ENCODE measurements around the gene RAI14. TPM values are rescaled to one million over a fixed set of nuclear protein-coding genes. Genes with fewer than 3 reads are reported as not detected.

RAI14 gene
- total RNA-seq, 4 donors from 2014 or later = 45.8 to 143 (median 80.5) TPM

DNA sequence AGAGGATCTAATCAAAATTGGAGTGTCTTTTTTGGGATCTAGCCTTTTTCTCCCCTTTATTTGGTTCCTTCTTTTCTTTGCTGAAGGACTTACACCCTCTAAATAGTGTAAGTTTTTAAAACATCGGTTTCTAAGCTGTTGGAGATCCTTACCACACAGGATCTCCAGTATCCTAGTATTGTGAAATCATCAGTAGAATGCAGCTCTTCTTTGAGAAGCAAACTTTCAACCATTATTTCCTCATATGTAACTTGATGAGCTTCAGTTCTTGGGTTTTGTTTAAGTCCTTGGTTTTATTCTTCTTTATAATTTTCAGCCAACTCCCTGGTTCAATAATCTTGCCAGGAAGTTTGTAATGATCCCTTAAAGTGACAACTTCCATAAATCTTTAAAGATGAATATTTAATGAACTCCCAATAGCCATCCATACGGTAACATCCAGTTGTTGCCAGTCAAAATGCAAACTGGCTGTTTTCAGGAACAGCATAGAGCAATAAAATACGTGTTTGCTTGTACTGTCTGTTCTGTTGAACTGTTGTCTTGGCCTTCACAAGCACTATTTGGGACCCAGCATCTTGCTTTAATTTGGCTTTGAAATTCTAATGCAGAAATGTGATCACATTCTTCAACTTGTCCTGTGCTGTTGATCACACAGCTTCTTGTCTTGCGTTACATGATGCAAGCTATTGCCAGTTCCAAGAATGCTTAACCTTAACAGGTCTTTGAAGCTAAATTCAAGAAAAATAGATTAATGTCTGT, 148.0 kb downstream of the RAI14 start:
- no peaks in the 10 kb centered on the region for H3K27me3 ChIP-seq
- no peak overlapping the region for H3K27ac ChIP-seq
- H3K9me3 ChIP-seq = no peaks in the 10 kb centered on the region
- ATAC-seq = no peak
- TF ChIP-seq CTCF (IDR thresholded peaks at IDR 0.05) = no peak
- no peak for TF ChIP-seq POLR2A (IDR thresholded peaks at IDR 0.05)
- no peak for TF ChIP-seq EP300 (IDR thresholded peaks at IDR 0.05)
- no peak for TF ChIP-seq POLR2AphosphoS5 (IDR thresholded peaks at IDR 0.05)
- H3K4me3 ChIP-seq = no peak overlapping the region
- 82 to 87% methylated on average over 4 of the region's 4 CpGs for WGBS, 2 donors (ENCODE audit: low coverage in 1 of 2)
- H3K4me1 ChIP-seq = no peaks in the 10 kb centered on the region
- peaks cover 0 to 60% of the 10 kb centered on the region in 2 donors for H3K36me3 ChIP-seq

DNA sequence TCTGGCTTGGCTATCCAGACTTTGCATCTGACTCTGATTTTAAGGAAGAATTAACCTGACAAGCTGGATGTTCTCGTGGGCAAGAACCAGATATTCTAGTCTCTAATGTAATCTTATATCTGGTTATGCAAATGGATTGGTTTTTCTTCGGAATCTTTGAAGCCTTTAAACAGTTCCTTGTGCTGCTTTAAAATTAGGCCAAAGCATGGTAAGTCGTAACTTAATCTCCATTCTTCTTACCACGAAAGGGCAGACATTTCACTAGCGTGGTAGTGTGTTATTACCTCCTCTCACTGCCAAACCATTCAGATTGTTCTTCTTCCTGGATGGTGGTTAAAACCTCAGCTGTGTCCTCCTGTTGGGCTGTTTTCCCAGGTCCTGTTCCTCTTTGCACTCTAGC, 148.8 kb downstream of the RAI14 start:
- 90 to 94% methylated on average over 5 of the region's 5 CpGs for WGBS, 2 donors (ENCODE audit: low coverage in 1 of 2)
- Histone ChIP-seq H3K4me1 (no peaks in the 10 kb centered on the region), H3K9me3 (no peaks in the 10 kb centered on the region), H3K36me3 (peaks cover 0 to 58% of the 10 kb centered on the region in 2 donors), H3K27me3 (no peaks in the 10 kb centered on the region), H3K27ac (no peak overlapping the region), H3K4me3 (no peak overlapping the region)
- no peak for ATAC-seq
- TF ChIP-seq EP300 (IDR thresholded peaks at IDR 0.05) = no peak
- no peak for TF ChIP-seq CTCF (IDR thresholded peaks at IDR 0.05)
- no peak for TF ChIP-seq POLR2A (IDR thresholded peaks at IDR 0.05)
- no peak for TF ChIP-seq POLR2AphosphoS5 (IDR thresholded peaks at IDR 0.05)

DNA sequence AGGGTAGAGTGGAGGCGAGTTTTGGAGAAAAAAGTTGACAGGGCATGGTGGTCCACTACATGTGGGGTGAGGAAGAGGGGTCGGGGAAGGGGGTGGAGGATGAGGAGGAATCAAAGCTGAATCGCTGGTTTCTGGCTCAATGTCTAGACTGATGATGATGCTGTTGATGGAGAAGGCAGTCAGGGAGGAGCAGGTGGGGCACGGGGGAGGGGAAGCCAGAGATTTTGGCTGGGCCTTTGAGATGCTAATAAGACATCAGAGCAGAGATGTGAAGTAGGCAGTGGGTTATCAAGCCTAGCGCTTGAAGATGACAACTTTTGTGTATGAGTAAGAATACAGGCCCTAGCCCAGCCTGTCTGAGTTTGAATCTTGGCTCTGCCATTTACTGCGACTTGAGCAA, 150.4 kb downstream of the RAI14 start:
- Histone ChIP-seq H3K27me3 (no peaks in the 10 kb centered on the region), H3K9me3 (no peaks in the 10 kb centered on the region), H3K4me3 (no peak overlapping the region), H3K4me1 (no peaks in the 10 kb centered on the region), H3K27ac (no peak overlapping the region), H3K36me3 (peaks cover 0 to 41% of the 10 kb centered on the region in 2 donors)
- no peak for ATAC-seq
- TF ChIP-seq POLR2AphosphoS5 (IDR thresholded peaks at IDR 0.05) (no peak), EP300 (IDR thresholded peaks at IDR 0.05) (no peak), POLR2A (IDR thresholded peaks at IDR 0.05) (no peak), CTCF (IDR thresholded peaks at IDR 0.05) (no peak)
- WGBS, 2 donors (ENCODE audit: low coverage in 1 of 2) = 93 to 96% methylated on average over 3 to 6 of the region's 6 CpGs

DNA sequence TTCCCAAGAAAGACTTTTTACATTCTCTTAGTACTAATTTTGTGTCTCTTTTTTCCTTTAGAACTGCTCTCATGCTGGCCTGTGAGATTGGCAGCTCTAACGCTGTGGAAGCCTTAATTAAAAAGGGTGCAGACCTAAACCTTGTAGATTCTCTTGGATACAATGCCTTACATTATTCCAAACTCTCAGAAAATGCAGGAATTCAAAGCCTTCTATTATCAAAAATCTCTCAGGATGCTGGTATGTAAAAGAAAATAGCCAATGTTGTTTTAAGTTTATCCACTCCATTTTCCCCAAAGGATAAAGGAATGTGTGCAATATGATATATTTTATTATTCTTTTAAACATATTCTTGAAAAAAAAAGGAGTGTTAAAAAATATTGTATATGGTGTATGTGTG, 155.6 kb downstream of the RAI14 start:
- no peak for TF ChIP-seq POLR2A (IDR thresholded peaks at IDR 0.05)
- no peak for TF ChIP-seq CTCF (IDR thresholded peaks at IDR 0.05)
- no peak for TF ChIP-seq POLR2AphosphoS5 (IDR thresholded peaks at IDR 0.05)
- H3K9me3 ChIP-seq = no peaks in the 10 kb centered on the region
- H3K27me3 ChIP-seq = no peaks in the 10 kb centered on the region
- no peak overlapping the region for H3K27ac ChIP-seq
- no peak overlapping the region for H3K4me3 ChIP-seq
- no peaks in the 10 kb centered on the region for H3K4me1 ChIP-seq
- 50 to 87% methylated on average over 1 of the region's 1 CpG for WGBS, 2 donors (ENCODE audit: low coverage in 1 of 2)
- peaks cover 2 to 28% of the 10 kb centered on the region in 2 donors for H3K36me3 ChIP-seq
- no peak for ATAC-seq

DNA sequence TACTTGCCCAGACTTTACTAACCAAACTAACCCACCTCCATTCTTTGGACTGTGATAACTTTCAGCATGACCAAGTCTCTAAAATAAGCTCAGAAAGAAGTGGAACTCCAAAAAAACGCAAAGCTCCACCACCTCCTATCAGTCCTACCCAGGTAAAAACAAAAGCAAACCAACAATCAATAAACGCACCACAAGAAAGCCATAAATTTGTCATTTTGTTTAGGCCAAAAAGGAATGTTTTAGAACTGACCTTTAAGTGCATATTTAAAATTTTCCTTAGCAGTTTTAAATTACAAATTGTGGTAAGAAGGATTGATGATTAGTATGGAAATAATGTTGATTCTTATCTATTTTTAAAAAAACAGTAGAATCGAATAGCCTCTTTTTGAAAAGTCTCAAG, 157.4 kb downstream of the RAI14 start:
- no peak overlapping the region for H3K4me3 ChIP-seq
- H3K36me3 ChIP-seq = peaks cover 2 to 31% of the 10 kb centered on the region in 2 donors
- no peaks in the 10 kb centered on the region for H3K4me1 ChIP-seq
- no peak for ATAC-seq
- H3K9me3 ChIP-seq = no peaks in the 10 kb centered on the region
- WGBS, 2 donors (ENCODE audit: low coverage in 1 of 2) = 89 to 97% methylated on average over 3 of the region's 3 CpGs
- H3K27ac ChIP-seq = no peak overlapping the region
- no peaks in the 10 kb centered on the region for H3K27me3 ChIP-seq
- no peak for TF ChIP-seq EP300 (IDR thresholded peaks at IDR 0.05)
- TF ChIP-seq CTCF (IDR thresholded peaks at IDR 0.05) = no peak
- TF ChIP-seq POLR2A (IDR thresholded peaks at IDR 0.05) = no peak
- TF ChIP-seq POLR2AphosphoS5 (IDR thresholded peaks at IDR 0.05) = no peak
